ENCODE data around the gene CD99.

The CD99 gene

DNA sequence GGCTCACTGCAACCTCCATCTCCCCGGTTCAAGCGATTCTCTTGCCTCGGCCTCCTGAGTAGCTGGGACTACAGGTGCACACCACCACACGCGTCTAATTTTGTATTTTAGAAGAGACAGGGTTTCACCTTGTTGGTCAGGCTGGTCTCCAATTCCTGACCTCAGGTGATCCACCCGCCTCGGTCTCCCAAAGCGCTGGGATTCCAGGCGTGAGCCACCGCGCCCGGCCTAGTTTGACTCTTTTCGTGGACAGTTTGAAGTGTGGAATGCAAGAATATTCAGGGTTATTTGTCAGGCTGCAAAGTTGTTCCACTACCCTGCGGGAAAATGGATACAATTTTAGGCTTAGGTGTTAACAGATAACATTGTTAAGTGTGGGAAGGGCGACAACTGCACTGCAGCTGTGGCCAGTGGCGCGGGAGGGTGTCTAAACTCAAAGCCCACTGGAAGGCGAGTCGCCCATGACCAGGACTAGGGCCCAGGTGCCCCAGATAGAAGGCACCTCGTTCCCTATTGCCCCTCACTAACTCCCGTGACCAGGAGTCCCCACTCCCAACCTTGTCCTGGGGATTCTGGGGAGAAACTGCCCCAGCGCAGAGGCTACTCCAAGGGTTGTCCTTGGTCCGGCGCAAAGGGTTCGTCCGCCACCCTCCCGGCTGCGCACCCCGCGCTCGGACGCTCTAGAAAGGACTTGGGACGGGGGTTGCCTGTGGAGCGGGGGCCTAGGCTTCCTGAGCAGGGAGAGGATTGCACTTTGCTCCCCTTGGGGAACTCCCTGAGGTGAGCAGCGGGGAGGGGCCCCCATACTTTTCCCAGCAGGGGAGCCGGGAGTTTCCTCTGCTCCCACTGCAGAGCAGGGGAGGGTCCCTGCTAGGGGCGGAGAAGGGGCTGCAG, 1.1 kb upstream of the CD99 start:
- TF ChIP-seq, protein P1, sequence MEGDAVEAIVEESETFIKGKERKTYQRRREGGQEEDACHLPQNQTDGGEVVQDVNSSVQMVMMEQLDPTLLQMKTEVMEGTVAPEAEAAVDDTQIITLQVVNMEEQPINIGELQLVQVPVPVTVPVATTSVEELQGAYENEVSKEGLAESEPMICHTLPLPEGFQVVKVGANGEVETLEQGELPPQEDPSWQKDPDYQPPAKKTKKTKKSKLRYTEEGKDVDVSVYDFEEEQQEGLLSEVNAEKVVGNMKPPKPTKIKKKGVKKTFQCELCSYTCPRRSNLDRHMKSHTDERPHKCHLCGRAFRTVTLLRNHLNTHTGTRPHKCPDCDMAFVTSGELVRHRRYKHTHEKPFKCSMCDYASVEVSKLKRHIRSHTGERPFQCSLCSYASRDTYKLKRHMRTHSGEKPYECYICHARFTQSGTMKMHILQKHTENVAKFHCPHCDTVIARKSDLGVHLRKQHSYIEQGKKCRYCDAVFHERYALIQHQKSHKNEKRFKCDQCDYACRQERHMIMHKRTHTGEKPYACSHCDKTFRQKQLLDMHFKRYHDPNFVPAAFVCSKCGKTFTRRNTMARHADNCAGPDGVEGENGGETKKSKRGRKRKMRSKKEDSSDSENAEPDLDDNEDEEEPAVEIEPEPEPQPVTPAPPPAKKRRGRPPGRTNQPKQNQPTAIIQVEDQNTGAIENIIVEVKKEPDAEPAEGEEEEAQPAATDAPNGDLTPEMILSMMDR (IDR thresholded peaks at IDR 0.05) = no peak

DNA sequence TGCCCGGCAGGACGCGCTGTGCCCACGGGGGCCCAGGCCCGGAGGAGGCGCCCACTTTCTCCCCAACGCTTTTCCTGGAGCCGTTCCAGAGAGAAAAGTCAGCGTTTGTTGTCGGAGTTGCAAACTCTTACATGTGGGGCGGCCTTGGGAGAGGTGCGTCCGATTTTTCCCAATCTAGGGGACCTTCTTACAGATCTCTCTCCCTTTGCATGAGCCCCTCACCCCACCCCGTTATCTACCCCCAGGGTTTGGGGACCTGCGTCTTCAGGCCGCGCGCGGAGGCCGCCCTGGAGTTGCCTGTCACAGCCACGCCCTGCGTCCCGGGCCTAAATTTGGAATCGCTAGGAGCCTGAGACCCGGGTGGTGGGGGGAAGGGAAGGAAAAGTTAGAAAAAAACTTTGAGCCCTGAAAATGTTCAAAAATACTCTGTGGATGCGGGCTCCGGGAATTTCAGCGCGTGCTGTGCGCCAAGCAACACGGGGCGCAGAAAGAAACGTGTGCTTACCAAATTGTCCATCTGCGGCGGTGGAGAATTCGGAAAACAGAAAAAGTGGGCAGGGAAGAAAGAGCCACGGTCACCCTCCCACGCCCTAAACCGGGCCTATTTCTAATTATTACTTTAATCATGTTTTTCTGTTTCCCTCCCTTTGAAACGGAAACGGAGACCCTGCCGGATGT, 587 bp downstream of the CD99 start:
- TF ChIP-seq, protein P1 (IDR thresholded peaks at IDR 0.05) = no peak

DNA sequence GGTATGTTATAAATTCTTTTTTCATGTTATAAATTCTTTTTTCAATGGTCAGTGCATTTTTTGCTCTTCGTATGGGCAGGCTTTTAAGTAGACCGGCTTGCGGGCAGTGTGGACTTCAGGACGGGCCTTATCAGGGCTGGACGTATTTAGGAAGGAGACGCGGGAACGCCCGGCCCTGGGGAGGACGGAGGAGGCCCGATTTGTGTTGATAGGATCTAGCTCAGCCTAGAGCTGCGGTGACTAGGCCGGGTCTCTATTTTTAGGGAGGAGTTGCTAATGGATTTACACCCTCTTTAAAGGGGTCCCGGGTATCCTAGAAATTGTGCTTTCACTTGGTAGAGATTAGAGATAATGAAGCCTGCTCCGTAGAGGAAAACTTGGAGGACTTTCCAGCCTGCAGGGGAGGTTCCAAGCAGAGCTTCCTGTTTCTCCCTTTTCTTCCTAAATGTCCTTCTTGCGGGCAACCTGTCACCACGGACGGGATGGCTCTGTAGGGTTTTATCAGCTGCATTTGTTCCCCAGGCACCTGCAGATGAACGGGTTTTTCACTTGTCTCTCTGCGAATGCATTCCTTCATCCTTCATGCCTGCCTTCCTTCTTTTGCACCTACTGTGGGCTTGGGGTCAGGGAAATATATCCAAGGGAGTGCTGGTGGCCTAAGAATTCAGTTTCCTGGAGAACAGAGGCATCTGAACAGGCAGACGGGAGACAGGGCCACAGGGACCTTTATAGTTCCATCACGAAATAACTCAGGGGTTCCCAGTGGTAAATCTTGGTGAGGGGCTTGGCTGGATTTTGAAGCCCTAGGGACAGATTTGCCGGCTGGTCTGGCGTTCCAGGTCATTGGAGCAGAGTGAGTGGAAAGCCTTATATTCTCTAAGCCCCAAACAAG, 1.4 kb downstream of the CD99 start:
- TF ChIP-seq, protein P1 (IDR thresholded peaks at IDR 0.05) = no peak

DNA sequence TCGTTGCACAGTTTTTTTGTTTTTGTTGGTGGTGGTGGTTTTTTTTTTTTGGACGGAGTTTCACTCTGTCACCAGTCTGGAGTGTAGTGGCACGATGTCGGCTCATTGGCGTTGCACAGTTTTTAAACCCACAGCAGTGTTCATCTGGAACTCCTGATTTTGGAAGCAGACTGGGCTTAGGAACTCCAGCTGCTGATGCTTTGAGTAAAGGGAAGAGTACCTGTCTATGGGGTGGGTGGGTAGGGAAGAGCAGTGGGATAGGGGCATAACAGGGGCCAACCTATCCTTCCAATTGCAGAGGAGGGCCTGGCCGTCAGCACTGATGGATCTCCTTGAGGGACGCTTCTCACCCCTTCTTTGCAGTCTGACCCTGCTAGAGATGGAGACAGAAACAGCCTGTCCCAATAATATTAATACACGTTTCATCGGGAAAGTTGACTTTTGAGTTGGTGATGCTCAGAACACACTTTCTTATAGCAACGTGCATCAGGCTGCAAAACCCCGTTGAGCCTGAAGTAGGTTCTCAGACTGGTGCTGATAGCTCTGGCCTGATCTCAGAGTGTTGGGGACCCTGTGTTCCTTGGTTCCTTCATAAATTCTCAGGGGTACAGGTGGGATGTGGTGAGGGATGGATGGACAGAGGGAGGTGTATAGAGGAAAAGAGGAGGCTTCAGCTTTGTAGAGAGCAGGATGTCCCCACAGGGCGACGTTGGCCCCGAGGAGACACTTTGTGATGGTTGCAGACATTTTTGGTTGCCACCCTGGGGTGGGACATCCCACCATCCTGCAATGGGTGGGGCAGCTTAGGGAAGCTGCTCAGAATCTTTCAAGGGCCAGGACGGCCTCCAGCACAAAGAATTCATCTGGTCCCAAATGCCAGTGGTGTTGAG, 2.3 kb downstream of the CD99 start:
- TF ChIP-seq, protein P1 (IDR thresholded peaks at IDR 0.05) = no peak

DNA sequence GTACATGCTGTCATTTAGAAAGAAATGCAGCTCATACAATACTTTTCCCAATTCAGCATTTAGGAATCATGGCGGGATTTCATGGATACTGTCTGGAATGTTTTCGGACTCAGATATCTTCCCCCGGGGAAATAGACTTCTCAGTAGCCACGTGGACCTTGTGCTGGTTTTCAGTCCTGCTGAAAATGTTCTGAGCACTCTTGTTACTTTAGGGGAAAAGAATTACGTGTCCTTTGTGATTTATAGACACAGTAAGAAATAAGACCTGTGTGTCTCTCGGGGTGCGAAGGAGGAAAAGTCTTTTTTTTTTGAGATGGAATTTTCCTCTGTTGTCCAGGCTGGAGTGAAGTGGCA, 3.8 kb downstream of the CD99 start:
- TF ChIP-seq, protein P1 (IDR thresholded peaks at IDR 0.05) = no peak

DNA sequence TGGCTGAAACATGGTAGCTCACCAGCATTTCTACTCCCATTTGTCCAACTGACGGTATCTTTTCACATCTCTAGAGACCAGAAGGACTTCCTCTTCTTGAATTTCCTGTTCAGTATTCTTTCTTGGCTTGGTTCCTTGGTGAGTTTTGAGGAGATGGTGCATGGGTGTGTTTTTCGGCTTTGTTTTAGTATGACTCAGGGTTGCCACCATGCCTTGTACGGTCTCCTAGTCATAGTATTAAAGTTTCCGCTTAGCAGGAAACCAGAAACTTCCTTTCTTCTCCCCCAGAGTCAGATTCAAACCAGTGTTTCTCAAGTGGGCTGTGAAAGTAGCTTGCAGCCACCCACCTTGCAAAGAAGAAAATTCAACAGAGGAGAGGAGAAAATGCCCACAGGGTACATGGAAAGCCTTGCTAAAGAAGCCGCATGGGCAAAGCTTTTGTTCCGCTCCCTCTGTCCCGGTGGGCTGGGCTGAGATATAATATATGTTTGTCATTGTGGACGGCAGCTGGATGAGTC, 5.7 kb downstream of the CD99 start:
- TF ChIP-seq, protein P1 (IDR thresholded peaks at IDR 0.05) = no peak

Measured in LNCAP (cell line).